Kidney (tissue), 14 donors: ENCODE measurements around the gene F11R. TPM values are rescaled to one million over a fixed set of nuclear protein-coding genes. Genes with fewer than 3 reads are reported as not detected.

Experiments
- DNase-seq, 5 donors: peaks; one replicate each; pipeline ENCODE4 v3.0.0-alpha.2; 2013 to 2020
- FAIRE-seq: peaks from 2 replicates; lab custom pipeline; 2012; peaks lifted over from hg19 to GRCh38; lab: Jason Lieb, UNC
- H3K27ac ChIP-seq, 2 donors: one replicate each; pipeline ENCODE4 v1.7.0; 2013; ENCODE audit warnings: low read depth in 2 of 2, low read length in 2 of 2, inconsistent platforms in 1 of 2
- H3K27me3 ChIP-seq: one replicate; pipeline ENCODE4 v1.7.1; 2013; ENCODE audit warnings: low read length, inconsistent platforms; ENCODE audit not compliant: control insufficient read depth, insufficient read depth
- H3K36me3 ChIP-seq, 3 donors: one replicate each; pipeline versions ENCODE4 v1.7.0 to v1.7.1; 2013; ENCODE audit warnings: low read length in 3 of 3, control low read depth in 1 of 3, inconsistent platforms in 1 of 3; ENCODE audit not compliant: insufficient read depth in 3 of 3, control insufficient read depth in 2 of 3
- H3K4me1 ChIP-seq, 3 donors: one replicate each; pipeline versions ENCODE4 v1.7.0 to v1.7.1; 2013; ENCODE audit warnings: low read length in 3 of 3, inconsistent platforms in 1 of 3, low read depth in 1 of 3; ENCODE audit not compliant: control insufficient read depth in 2 of 3, insufficient read depth in 2 of 3
- H3K4me3 ChIP-seq, 3 donors: one replicate each; pipeline versions ENCODE4 v1.7.0 to v1.8.1; 2013; ENCODE audit warnings: low read length in 3 of 3, control low read depth in 1 of 3, inconsistent platforms in 1 of 3
- H3K9ac ChIP-seq, 3 donors: one replicate each; pipeline versions ENCODE4 v1.7.0 to v1.7.1; 2013; ENCODE audit warnings: low read length in 3 of 3, control low read depth in 1 of 3, inconsistent platforms in 1 of 3
- H3K9me3 ChIP-seq, 3 donors: one replicate each; pipeline versions ENCODE4 v1.7.0 to v1.7.1; 2013; ENCODE audit warnings: low read length in 3 of 3, control low read depth in 1 of 3, inconsistent platforms in 1 of 3; ENCODE audit not compliant: control insufficient read depth in 2 of 3, insufficient read depth in 1 of 3
- intact Hi-C: fragments of 100-400 bp; cut with DNase I; formaldehyde crosslinking; loops from one replicate; pipeline ENCODE4 v1.11.1; 2022
- polyA plus RNA-seq: library from polyadenylated mRNA; stranded (reverse); fragments of 350-450 nt; fragmentation: Illumina TruSeq; extraction: RNeasy Lipid Tissue Mini Kit (QIAGEN cat#74804); gene quantifications from one replicate; pipeline ENCODE4 v1.2.3, GENCODE V29; 2014; ENCODE audit warnings: low read depth, low replicate concordance; ENCODE audit not compliant: insufficient read depth
- total RNA-seq: library from RNA; stranded (reverse); fragmentation: NEBNext Ultra II Directional; extraction: Animal tissue kit (Norgen Biotek cat#: 25700); gene quantifications from one replicate; pipeline ENCODE4 v1.2.1, GENCODE V29; 2021
- TF ChIP-seq, protein P1 (sequence below): IDR thresholded peaks from 3 replicates; pipeline ENCODE4 v1.5.1; 2012; ENCODE audit warnings: mild to moderate bottlenecking, moderate library complexity, borderline replicate concordance; ENCODE audit not compliant: insufficient read depth; ENCODE audit errors: extremely low read depth
- donor health status: control.
- donor health status: control.
- donor health status: control.
- donor health status: control.
- donor health status: control.
- donor health status: DM: yes; HTN: yes; CAD: no.
- donor health status: Normal renal cell carcinoma (clear cell type).

F11R gene
- total and polyA plus RNA-seq, 2 donors from 2014 or later = 36.9 to 117 TPM

- intact Hi-C loops = no loop called here
- TF ChIP-seq, protein P1, sequence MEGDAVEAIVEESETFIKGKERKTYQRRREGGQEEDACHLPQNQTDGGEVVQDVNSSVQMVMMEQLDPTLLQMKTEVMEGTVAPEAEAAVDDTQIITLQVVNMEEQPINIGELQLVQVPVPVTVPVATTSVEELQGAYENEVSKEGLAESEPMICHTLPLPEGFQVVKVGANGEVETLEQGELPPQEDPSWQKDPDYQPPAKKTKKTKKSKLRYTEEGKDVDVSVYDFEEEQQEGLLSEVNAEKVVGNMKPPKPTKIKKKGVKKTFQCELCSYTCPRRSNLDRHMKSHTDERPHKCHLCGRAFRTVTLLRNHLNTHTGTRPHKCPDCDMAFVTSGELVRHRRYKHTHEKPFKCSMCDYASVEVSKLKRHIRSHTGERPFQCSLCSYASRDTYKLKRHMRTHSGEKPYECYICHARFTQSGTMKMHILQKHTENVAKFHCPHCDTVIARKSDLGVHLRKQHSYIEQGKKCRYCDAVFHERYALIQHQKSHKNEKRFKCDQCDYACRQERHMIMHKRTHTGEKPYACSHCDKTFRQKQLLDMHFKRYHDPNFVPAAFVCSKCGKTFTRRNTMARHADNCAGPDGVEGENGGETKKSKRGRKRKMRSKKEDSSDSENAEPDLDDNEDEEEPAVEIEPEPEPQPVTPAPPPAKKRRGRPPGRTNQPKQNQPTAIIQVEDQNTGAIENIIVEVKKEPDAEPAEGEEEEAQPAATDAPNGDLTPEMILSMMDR = no peak
- Histone ChIP-seq H3K27me3 (no peaks in the 10 kb centered on the region), H3K27ac (no peak overlapping the region), H3K36me3 (no peaks in the 10 kb centered on the region), H3K9me3 (no peaks in the 10 kb centered on the region), H3K4me1 (no peaks in the 10 kb centered on the region), H3K4me3 (no peak overlapping the region), H3K9ac (no peak overlapping the region)
- FAIRE-seq (no peak), DNase-seq (no peak)
Measured at GRCh38 chr1:161061419-161061818, 40.5 kb upstream of the F11R start.

- intact Hi-C loops = no loop called here
- Histone ChIP-seq H3K9ac (no peak overlapping the region), H3K4me3 (no peak overlapping the region), H3K27me3 (no peaks in the 10 kb centered on the region), H3K9me3 (no peaks in the 10 kb centered on the region), H3K27ac (no peak overlapping the region), H3K36me3 (no peaks in the 10 kb centered on the region), H3K4me1 (no peaks in the 10 kb centered on the region)
- TF ChIP-seq, protein P1 = no peak
- FAIRE-seq (no peak), DNase-seq (no peak)
Measured at GRCh38 chr1:161059293-161059692, 38.3 kb upstream of the F11R start.

GRCh38 chr1:161054805-161055204 is 33.9 kb upstream of the F11R start:
- Histone ChIP-seq H3K4me3 (no peak overlapping the region), H3K27ac (no peak overlapping the region), H3K27me3 (no peaks in the 10 kb centered on the region), H3K9me3 (no peaks in the 10 kb centered on the region), H3K9ac (no peak overlapping the region), H3K36me3 (no peaks in the 10 kb centered on the region), H3K4me1 (no peaks in the 10 kb centered on the region)
- FAIRE-seq (no peak), DNase-seq (peak in 1 of 5 donors; percentile 26)
- intact Hi-C loops = no loop called here
- TF ChIP-seq, protein P1 = no peak

GRCh38 chr1:161054232-161054631 is 33.3 kb upstream of the F11R start:
- no peaks in the 10 kb centered on the region for H3K36me3 ChIP-seq
- TF ChIP-seq, protein P1 = no peak
- no peaks in the 10 kb centered on the region for H3K9me3 ChIP-seq
- intact Hi-C loops = no loop called here
- H3K27ac ChIP-seq = no peak overlapping the region
- no peaks in the 10 kb centered on the region for H3K27me3 ChIP-seq
- peak in 1 of 5 donors; percentile 41 for DNase-seq
- no peak overlapping the region for H3K4me3 ChIP-seq
- H3K9ac ChIP-seq = no peak overlapping the region
- no peaks in the 10 kb centered on the region for H3K4me1 ChIP-seq
- no peak for FAIRE-seq
